Stimulated activated CD4-positive, alpha-beta T cell treated with anti-CD3 and anti-CD28 coated beads, Interleukin-12 subunit alpha, Interleukin-12 subunit beta, amount 100 ng/mL, for 24 hours (primary cell): ENCODE measurements around the gene REC8.

Source experiments
- DNase-seq, 2 experiments: peaks; one replicate each; pipeline ENCODE4 v3.0.0-alpha.2; 2020; ENCODE audit warnings: low read depth in 2 of 2

Gene REC8, protein sequence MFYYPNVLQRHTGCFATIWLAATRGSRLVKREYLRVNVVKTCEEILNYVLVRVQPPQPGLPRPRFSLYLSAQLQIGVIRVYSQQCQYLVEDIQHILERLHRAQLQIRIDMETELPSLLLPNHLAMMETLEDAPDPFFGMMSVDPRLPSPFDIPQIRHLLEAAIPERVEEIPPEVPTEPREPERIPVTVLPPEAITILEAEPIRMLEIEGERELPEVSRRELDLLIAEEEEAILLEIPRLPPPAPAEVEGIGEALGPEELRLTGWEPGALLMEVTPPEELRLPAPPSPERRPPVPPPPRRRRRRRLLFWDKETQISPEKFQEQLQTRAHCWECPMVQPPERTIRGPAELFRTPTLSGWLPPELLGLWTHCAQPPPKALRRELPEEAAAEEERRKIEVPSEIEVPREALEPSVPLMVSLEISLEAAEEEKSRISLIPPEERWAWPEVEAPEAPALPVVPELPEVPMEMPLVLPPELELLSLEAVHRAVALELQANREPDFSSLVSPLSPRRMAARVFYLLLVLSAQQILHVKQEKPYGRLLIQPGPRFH

GRCh38 chr14:24171422-24172260, at the start of gene REC8:
REC8 (plus strand) TSS chr14:24172080; CDS start chr14:24172553, 473 bp downstream.
- peak; percentile 41 to 53 for DNase-seq

DNA sequence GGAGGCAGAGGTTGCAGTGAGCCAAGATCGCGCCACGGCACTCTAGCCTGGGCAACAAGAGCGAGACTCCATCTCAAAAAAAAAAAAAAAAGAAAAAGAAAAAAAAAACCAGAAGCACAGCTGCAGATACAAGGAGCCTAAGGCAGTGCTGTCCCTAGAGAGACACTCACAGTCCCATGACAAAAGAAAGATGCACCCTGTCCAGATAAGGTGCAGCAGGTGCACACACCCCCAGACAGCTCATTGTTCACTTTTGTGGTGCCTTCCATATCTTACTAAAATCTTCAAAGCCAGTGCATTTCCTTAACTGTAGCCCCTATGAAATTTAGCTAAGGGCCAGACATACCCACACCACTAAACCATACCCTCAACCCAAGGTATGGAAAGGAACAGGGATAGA, 49.5 kb upstream of the REC8 start:
- DNase-seq = no peak

DNA sequence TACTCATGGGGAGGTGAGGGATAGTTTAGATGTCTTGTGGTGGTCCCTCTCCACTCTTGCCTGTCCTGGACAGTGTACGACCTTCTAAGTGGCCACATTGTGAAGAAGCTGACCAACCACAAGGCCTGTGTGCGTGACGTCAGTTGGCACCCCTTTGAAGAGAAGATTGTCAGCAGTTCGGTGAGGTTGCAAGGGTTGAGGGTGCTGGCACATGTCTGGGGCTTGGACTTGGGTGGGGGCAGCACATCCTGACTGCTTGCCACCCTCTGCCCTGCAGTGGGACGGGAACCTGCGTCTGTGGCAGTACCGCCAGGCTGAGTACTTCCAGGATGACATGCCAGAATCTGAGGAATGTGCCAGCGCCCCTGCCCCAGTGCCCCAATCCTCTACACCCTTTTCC, 49.0 kb upstream of the REC8 start:
- DNase-seq = no peak

- DNase-seq = no peak
Observed at GRCh38 chr14:24123424-24124417, 48.2 kb upstream of the REC8 start.

DNA sequence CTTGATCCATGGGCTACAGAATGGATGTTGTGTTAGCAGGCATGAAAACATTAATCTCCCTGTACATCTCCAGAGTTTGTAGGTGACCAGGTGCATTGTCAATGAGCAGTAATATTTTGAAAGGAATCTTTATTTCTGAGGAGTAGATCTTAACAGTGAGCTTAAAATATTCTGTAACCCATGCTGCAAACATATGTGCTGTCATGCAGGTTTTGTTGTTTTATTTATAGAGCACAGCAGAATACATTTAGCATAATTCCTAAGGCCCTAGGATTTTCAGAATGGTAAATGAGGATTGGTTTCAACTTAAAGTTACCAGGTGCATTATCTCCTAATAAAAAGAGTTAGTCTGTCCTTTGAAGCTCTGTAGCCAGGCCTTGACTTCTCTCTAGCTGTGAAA, 44.9 kb upstream of the REC8 start:
- DNase-seq = no peak

DNA sequence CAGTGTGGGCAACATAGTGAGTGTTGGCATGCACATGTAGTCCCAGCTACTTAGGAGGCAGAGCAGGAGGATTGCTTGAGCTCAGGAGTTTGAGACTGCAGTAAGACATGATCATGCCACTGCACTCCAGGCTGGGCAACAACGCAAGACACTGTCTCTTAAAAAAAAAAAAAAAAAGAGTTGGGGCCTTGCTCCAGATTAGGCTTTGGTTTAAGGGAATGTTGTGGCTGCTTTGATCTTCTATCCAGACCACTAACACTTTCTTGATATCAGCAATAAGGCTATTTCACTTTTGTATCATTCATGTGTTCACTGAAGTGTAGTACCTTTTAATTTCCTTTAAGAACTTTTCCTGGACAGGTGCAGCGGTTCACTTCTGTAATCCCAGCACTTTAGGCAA, 44.2 kb upstream of the REC8 start:
- DNase-seq = no peak

DNA sequence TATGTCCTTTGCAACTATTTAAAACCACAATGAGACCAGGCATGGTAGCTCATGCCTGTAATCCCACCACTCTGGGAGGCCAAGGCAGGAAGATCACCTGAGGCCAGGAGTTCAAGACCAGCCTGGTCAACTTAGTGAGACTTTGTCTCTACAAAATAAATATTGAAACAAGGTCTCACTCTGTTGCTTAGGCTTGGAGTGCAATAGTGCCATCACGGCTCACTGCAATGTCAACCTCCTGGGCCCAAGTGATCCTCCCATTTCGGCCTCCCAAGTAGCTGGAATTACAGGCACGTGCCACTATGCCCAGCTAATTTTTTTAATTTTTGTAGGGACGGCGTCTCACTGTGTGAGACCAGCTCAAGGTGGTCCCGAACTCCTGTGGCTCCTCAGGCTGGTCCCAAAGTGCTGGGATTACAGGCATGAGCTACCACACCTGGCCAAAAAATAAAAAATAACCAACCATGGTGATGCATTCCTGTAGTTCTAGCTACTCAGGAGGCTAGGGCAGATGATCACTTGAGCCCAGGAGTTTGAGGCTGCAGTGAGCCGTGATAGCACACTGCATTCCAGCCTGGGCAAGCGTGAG, 42.4 kb upstream of the REC8 start:
- no peak for DNase-seq

DNA sequence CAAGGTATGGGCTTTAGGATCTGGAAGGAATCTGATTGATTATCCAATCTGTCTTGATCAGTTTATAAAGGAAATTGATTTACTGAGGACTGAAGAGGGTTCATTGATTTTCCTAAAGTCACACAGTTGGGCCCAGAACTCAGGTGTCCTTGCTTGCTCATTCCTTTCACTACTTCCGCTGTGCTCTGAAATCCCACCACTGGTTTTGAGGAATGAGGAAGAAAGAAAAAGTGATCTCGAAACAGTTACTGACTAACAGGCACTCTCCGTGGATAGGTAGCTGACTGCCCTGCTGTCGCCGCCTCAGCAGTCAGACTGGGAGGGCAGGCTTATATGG, 41.5 kb upstream of the REC8 start, which contains the start of gene FITM1:
TSS of gene FITM1 (plus strand) at position 280 of the 337 bp plus-strand sequence. CDS start 905 bp downstream, outside the sequence.
- DNase-seq = no peak

GRCh38 chr14:24130717-24131548, 40.9 kb upstream of the REC8 start:
- DNase-seq = no peak

DNA sequence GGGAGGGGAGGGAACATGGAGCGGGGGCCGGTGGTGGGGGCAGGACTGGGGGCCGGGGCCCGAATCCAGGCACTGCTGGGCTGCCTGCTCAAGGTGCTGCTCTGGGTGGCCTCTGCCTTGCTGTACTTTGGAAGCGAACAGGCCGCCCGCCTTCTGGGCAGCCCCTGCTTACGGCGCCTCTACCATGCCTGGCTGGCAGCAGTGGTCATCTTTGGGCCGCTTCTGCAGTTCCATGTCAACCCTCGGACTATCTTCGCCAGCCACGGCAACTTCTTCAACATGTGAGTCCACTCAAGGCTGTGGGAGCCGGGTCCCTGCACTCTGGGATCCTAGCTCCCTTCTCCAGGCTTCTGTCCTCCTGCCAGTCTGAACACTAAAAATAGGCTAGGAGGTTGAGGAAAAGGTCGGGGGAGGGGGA, 40.3 kb upstream of the REC8 start:
- DNase-seq = no peak

GRCh38 chr14:24132061-24132685, 39.7 kb upstream of the REC8 start:
- no peak for DNase-seq

GRCh38 chr14:24132976-24133375, 38.9 kb upstream of the REC8 start:
- no peak for DNase-seq

DNA sequence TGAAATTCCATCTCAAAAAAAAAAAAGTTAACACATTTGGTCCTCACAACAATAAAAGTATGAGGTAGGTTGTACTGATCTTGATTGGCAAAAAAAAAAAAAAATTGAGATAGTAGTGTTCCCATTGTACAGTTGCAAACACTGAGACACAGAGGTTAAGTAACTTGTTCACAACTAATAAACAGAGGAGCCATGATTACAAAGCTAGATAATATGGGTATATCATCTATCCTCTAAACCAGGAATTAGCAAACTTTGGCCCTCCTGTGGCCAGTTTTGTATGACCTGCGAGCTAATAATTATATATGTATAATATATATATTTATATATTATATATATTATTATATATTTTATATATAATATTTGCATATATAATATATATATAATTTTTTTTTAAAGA, 38.1 kb upstream of the REC8 start:
- DNase-seq = no peak

GRCh38 chr14:24135584-24135833, 36.4 kb upstream of the REC8 start:
- no peak for DNase-seq

GRCh38 chr14:24135834-24136683, 35.8 kb upstream of the REC8 start, which contains the start of gene PSME1:
PSME1 (plus strand) TSS chr14:24136194; CDS start chr14:24136263, 69 bp downstream.
- peak; percentile 90 to 91 for DNase-seq

DNA sequence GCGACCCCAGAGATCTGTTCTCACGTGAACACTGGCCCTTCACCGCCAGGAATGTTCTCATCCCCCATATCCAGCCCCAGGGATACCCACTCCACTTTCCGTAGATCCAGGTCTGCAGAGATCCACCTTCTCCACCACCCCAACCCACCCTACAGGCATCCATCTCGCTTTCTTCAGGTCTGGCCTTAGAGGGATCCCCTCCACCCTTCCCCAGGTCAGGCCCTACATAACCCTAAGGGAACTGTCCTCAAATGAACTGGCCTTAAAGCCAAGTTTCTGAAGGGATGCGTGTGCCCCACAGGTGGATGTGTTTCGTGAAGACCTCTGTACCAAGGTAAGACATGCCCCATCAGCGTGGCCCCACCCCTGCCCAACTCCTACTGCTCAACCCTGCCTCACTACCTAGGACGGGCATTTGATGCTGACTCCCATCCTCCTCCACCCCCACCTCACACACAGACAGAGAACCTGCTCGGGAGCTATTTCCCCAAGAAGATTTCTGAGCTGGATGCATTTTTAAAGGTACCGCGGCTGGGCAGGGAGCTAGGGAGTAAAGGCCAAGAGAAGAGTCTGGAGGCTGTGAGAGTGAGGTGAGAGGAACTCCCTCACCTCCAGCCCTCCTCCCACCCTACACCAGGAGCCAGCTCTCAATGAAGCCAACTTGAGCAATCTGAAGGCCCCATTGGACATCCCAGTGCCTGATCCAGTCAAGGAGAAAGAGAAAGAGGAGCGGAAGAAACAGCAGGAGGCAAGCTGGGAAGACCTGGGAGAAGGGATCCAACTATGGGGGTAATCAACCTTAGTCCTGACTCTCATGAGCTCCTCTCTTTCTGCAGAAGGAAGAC, 35.0 kb upstream of the REC8 start:
- no peak for DNase-seq

- DNase-seq = no peak
Observed at GRCh38 chr14:24137529-24138395, 34.1 kb upstream of the REC8 start.
